Stimulated activated CD8-positive, alpha-beta memory T cell treated with anti-CD3 and anti-CD28 coated beads, Interleukin-7, amount 100 ng/mL, for 24 hours (primary cell): ENCODE data around the gene AGRN.
A peak's percentile ranks its signal among the peaks of the same experiment; 100 is the strongest.

Experiments used
- DNase-seq: peaks from one replicate; pipeline ENCODE4 v3.0.0-alpha.2; 2020; ENCODE audit warnings: low read depth

The AGRN gene

GRCh38 chr1:1038694-1039093, 18.8 kb downstream of the AGRN start:
- DNase-seq: no peak

GRCh38 chr1:1039145-1039910, 19.4 kb downstream of the AGRN start:
- no peak for DNase-seq

GRCh38 chr1:1040004-1040991, 20.4 kb downstream of the AGRN start:
- peak; percentile 44 for DNase-seq

- DNase-seq: no peak
Observed at GRCh38 chr1:1041092-1041523, 21.2 kb downstream of the AGRN start.

- DNase-seq: no peak
Observed at GRCh38 chr1:1041873-1042272, 22.0 kb downstream of the AGRN start.

- DNase-seq: no peak
Observed at GRCh38 chr1:1042835-1043234, 22.9 kb downstream of the AGRN start.

GRCh38 chr1:1043411-1043810, 23.5 kb downstream of the AGRN start:
- no peak for DNase-seq

- DNase-seq: no peak
Observed at GRCh38 chr1:1043921-1044320, 24.0 kb downstream of the AGRN start.

GRCh38 chr1:1044455-1045078, 24.6 kb downstream of the AGRN start:
- no peak for DNase-seq

- no peak for DNase-seq
Observed at GRCh38 chr1:1045129-1045528, 25.2 kb downstream of the AGRN start.

- no peak for DNase-seq
Observed at GRCh38 chr1:1046243-1046642, 26.3 kb downstream of the AGRN start.

GRCh38 chr1:1046767-1047166, 26.8 kb downstream of the AGRN start:
- no peak for DNase-seq

- DNase-seq: no peak
Observed at GRCh38 chr1:1047407-1047806, 27.5 kb downstream of the AGRN start.

- no peak for DNase-seq
Observed at GRCh38 chr1:1047963-1048362, 28.0 kb downstream of the AGRN start.

- DNase-seq: no peak
Observed at GRCh38 chr1:1048765-1049164, 28.8 kb downstream of the AGRN start.

GRCh38 chr1:1049318-1050165, 29.6 kb downstream of the AGRN start:
- no peak for DNase-seq

- no peak for DNase-seq
Observed at GRCh38 chr1:1050577-1051052, 30.7 kb downstream of the AGRN start.

- DNase-seq: no peak
Observed at GRCh38 chr1:1051127-1051810, 31.3 kb downstream of the AGRN start.

GRCh38 chr1:1052003-1052840, 32.3 kb downstream of the AGRN start:
- no peak for DNase-seq

- no peak for DNase-seq
Observed at GRCh38 chr1:1053022-1053421, 33.1 kb downstream of the AGRN start.
